Measurements from ENCODE around the gene CAMK1D.
"Not testable (repeated sequence)": the region's sequence is repeated elsewhere in the genome, so short reads cannot be mapped to it uniquely, and the experiment has no call there.

The CAMK1D gene

DNA sequence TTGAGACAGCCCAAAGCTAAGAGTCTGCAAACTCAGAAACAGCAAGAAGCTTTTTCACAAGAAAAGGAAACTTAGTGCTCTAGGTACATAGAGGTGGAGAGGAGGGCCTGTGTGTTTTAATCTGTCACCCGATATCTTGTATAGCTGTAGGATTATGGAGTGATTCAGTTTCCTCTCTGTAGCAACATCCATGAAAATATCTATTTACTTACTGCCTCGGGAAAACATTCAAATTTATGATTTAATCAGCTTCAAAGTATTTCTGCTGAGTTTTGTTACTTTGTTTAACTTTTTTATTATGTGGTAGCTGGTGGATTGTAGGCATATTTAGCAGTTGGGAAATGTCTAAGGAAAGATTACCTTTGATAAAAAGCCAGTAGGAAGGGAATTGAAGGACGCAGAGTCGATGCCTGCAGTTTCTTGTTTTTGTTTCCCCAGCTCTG, 360.2 kb downstream of the CAMK1D start:
- Histone ChIP-seq H3K9me3 (no peaks in the 10 kb centered on the region), H3K9ac (no peak overlapping the region), H3K4me1 (peaks cover 5% of the 10 kb centered on the region; the same call in 1 of the 2 replicates), H4K20me1 (0 out of 2 replicates have a peak, but pooled peaks cover 5% of the 10 kb centered on the region), H3K27me3 (no peaks in the 10 kb centered on the region), H3K4me3 (no peak overlapping the region), H3K4me2 (no peak overlapping the region), H3K27ac (no peak overlapping the region), H3K36me3 (no peaks in the 10 kb centered on the region)
- no peak for TF ChIP-seq Cebpa-rat (IDR thresholded peaks at IDR 0.05)

DNA sequence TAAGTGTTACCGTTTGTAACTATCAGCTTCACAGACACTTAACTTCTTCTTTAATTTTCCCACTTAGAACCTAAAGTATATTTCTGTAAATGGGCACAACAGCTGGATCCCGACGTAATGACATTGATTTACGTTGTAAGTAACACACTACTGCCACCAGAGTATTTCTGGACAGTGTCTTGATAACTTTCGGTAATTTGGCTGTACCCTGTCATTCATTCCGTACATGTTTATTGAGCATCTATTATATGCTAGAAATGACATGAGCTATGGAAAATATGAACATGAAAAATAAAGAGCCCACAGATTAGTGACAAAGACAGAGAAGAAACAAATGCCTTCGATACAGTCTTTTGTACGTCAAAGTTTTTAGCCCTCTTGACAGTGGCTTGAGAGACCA, 360.8 kb downstream of the CAMK1D start:
- no peaks in the 10 kb centered on the region for H3K27me3 ChIP-seq
- H3K27ac ChIP-seq = no peak overlapping the region
- H3K4me1 ChIP-seq = peaks cover 5% of the 10 kb centered on the region; the same call in 1 of the 2 replicates
- H3K36me3 ChIP-seq = no peaks in the 10 kb centered on the region
- H3K4me2 ChIP-seq = no peak overlapping the region
- TF ChIP-seq Cebpa-rat (IDR thresholded peaks at IDR 0.05) = no peak
- no peaks in the 10 kb centered on the region for H3K9me3 ChIP-seq
- H3K4me3 ChIP-seq = no peak overlapping the region
- H4K20me1 ChIP-seq = 0 out of 2 replicates have a peak, but pooled peaks cover 5% of the 10 kb centered on the region
- H3K9ac ChIP-seq = no peak overlapping the region

- no peaks in the 10 kb centered on the region for H3K9me3 ChIP-seq
- H4K20me1 ChIP-seq = 0 out of 2 replicates have a peak, but pooled peaks cover 5% of the 10 kb centered on the region
- no peaks in the 10 kb centered on the region for H3K27me3 ChIP-seq
- H3K9ac ChIP-seq = no peak overlapping the region
- H3K4me1 ChIP-seq = peaks cover 5% of the 10 kb centered on the region; the same call in 1 of the 2 replicates
- no peak overlapping the region for H3K4me2 ChIP-seq
- TF ChIP-seq Cebpa-rat (IDR thresholded peaks at IDR 0.05) = no peak
- no peaks in the 10 kb centered on the region for H3K36me3 ChIP-seq
- H3K4me3 ChIP-seq = no peak overlapping the region
- H3K27ac ChIP-seq = no peak overlapping the region
These were observed 361.4 kb downstream of the CAMK1D start for GRCh38 chr10:12710594-12711349.

GRCh38 chr10:12711350-12711708, 362.0 kb downstream of the CAMK1D start:
- Histone ChIP-seq H3K27ac (no peak overlapping the region), H3K36me3 (no peaks in the 10 kb centered on the region), H3K4me1 (peaks cover 5% of the 10 kb centered on the region; the same call in 1 of the 2 replicates), H3K27me3 (no peaks in the 10 kb centered on the region), H3K4me3 (no peak overlapping the region), H4K20me1 (0 out of 2 replicates have a peak, but pooled peaks cover 5% of the 10 kb centered on the region), H3K9ac (no peak overlapping the region), H3K4me2 (no peak overlapping the region), H3K9me3 (no peaks in the 10 kb centered on the region)
- no peak for TF ChIP-seq Cebpa-rat (IDR thresholded peaks at IDR 0.05)

- Histone ChIP-seq H3K27me3 (no peaks in the 10 kb centered on the region), H3K4me2 (no peak overlapping the region), H3K9me3 (no peaks in the 10 kb centered on the region), H3K4me3 (no peak overlapping the region), H3K4me1 (peaks cover 2% of the 10 kb centered on the region; the same call in 1 of the 2 replicates), H4K20me1 (0 out of 2 replicates have a peak, but pooled peaks cover 5% of the 10 kb centered on the region), H3K9ac (no peak overlapping the region), H3K36me3 (no peaks in the 10 kb centered on the region), H3K27ac (no peak overlapping the region)
- TF ChIP-seq Cebpa-rat (IDR thresholded peaks at IDR 0.05) = no peak
These were observed 363.1 kb downstream of the CAMK1D start for GRCh38 chr10:12712293-12712983.

DNA sequence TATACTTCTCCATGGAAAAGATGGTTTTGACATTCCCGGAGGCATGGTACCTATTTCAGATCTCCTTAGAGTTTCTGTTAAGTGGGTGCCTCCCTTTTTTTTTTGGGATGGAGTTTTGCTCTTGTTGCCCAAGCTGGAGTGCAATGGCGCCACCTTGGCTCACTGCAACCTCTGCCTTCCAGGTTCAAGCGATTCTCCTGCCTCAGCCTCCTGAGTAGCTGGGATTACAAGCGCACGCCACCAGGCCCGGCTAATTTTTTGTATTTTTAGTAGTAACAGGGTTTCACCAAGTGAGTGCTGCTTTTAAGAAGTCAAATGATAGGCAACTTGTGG, 363.6 kb downstream of the CAMK1D start:
- not testable (repeated sequence) for H3K36me3 ChIP-seq, H3K4me2 ChIP-seq

GRCh38 chr10:12716042-12716441, 366.7 kb downstream of the CAMK1D start:
- Histone ChIP-seq H3K4me1 (no peaks in the 10 kb centered on the region), H3K36me3 (no peaks in the 10 kb centered on the region), H3K4me3 (no peak overlapping the region), H3K9ac (no peak overlapping the region), H3K27me3 (no peaks in the 10 kb centered on the region), H3K4me2 (no peak overlapping the region), H3K9me3 (0 out of 2 replicates have a peak, but pooled peaks cover 8% of the 10 kb centered on the region), H4K20me1 (0 out of 2 replicates have a peak, but pooled peaks cover 5% of the 10 kb centered on the region), H3K27ac (no peak overlapping the region)
- TF ChIP-seq Cebpa-rat (IDR thresholded peaks at IDR 0.05) = no peak

More for the DNA sequence above, 363.6 kb downstream of the CAMK1D start:
- not testable (repeated sequence) for H3K4me3 ChIP-seq, H3K27me3 ChIP-seq, H4K20me1 ChIP-seq, H3K27ac ChIP-seq, H3K4me1 ChIP-seq, H3K9me3 ChIP-seq, H3K9ac ChIP-seq

DNA sequence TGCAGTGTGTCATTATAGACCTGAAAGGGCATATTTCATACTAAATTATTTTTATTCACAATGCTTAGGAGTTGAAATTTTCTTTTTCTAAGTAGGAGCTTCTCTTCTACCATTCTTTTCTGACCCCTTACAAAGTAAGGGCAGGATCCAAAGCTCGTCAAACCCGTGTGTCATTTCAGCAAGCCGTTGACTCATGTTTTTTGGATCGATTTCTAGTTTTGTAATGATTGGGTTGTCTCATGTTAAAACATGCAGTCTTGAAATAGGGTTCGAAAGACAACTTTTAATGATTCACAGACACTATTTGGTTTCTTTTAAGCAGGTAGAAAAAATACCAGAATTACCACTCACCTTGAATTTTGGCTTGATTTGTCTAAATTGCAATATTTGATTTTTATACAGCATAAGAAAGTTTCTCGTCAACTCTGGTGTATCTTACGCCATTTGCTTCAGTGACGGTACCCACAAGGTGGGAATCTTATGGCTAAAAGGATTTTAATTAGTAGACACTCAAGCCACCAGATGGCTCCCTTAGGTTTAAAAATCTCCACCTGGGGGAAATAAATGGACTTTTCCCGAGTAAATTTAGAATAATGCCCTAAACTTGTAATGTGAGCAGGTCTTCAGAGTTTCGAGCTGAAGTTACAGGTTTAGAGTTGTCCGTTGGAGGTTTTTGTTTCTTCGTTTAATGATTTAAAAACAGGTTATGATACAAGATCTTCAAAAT, 368.8 kb downstream of the CAMK1D start:
- no peak overlapping the region for H3K4me3 ChIP-seq
- no peak overlapping the region for H3K4me2 ChIP-seq
- H3K27me3 ChIP-seq = no peaks in the 10 kb centered on the region
- no peak for TF ChIP-seq Cebpa-rat (IDR thresholded peaks at IDR 0.05)
- no peaks in the 10 kb centered on the region for H3K4me1 ChIP-seq
- no peak overlapping the region for H3K27ac ChIP-seq
- no peaks in the 10 kb centered on the region for H4K20me1 ChIP-seq
- H3K9ac ChIP-seq = no peak overlapping the region
- H3K9me3 ChIP-seq = 0 out of 2 replicates have a peak, but pooled peaks cover 8% of the 10 kb centered on the region
- no peaks in the 10 kb centered on the region for H3K36me3 ChIP-seq

DNA sequence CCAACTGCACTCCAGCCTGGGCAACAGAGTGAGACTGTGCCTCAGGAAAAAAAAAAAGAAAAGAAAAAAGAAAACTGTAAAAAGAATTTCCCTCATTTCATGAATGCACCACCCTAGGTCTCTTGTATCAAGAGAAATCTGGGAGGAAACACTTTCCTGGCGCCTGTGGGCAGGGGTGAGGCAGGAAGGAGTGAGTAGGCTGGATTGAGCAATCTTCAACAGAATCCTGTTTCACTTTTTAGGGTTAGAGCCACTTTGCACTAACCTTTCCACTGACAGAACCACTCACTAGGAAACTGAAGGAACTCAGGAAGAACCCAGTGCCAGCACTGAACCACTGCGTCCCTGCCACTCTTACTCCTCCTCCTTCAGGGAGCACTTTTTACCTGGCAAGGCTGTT, 370.0 kb downstream of the CAMK1D start:
- H3K4me3 ChIP-seq = no peak overlapping the region
- H3K9me3 ChIP-seq = 0 out of 2 replicates have a peak, but pooled peaks cover 8% of the 10 kb centered on the region
- H3K4me1 ChIP-seq = no peaks in the 10 kb centered on the region
- H3K4me2 ChIP-seq = no peak overlapping the region
- H3K27me3 ChIP-seq = no peaks in the 10 kb centered on the region
- H3K9ac ChIP-seq = no peak overlapping the region
- TF ChIP-seq Cebpa-rat (IDR thresholded peaks at IDR 0.05) = no peak
- H3K27ac ChIP-seq = no peak overlapping the region
- H3K36me3 ChIP-seq = no peaks in the 10 kb centered on the region
- H4K20me1 ChIP-seq = no peaks in the 10 kb centered on the region
